SK-N-SH (cell line): ENCODE measurements around the gene FAM78A.

Experiments
- CTCF ChIP-seq: fragments of 200-600 bp; sonication (generic); IDR thresholded peaks from 2 replicates; pipeline ENCODE4 v1.6.1; 2017; ENCODE audit warnings: antibody characterized with exemption, mild to moderate bottlenecking, moderate library complexity
- FOXJ3 ChIP-seq: sonication (generic); formaldehyde crosslinking; IDR thresholded peaks from 2 replicates; pipeline ENCODE4 v1.5.1; 2020; ENCODE audit warnings: mild to moderate bottlenecking, missing genetic modification reagents
- FOXM1 ChIP-seq: IDR thresholded peaks from 2 replicates; pipeline ENCODE4 v1.4.0; 2012; ENCODE audit warnings: low read depth, mild to moderate bottlenecking
- IRF3 ChIP-seq: fragments of 150-350 bp; IDR thresholded peaks from 2 replicates; pipeline ENCODE4 v1.6.1; 2016; ENCODE audit warnings: mild to moderate bottlenecking, low read depth, low read length
- MAX ChIP-seq: IDR thresholded peaks from 2 replicates; pipeline ENCODE4 v1.4.0; 2012; ENCODE audit warnings: low read depth
- NRF1 ChIP-seq: IDR thresholded peaks from 2 replicates; pipeline ENCODE4 v1.6.1; 2012; ENCODE audit warnings: low read depth, mild to moderate bottlenecking, low read length
- POLR2AphosphoS5 ChIP-seq: IDR thresholded peaks from 2 replicates; pipeline ENCODE4 v1.6.1; 2012; ENCODE audit warnings: low read depth, low read length
- REST ChIP-seq: IDR thresholded peaks from 2 replicates; pipeline ENCODE4 v1.6.1; 2012; ENCODE audit warnings: mild to moderate bottlenecking, low read depth, low read length, moderate library complexity
- RFX5 ChIP-seq: IDR thresholded peaks from 2 replicates; pipeline ENCODE4 v1.6.1; 2012; ENCODE audit warnings: mild to moderate bottlenecking, improper control_type of control experiment, low read length
- SMC3 ChIP-seq: IDR thresholded peaks from 2 replicates; pipeline ENCODE4 v1.6.1; 2012; ENCODE audit warnings: low read depth, low read length, improper control_type of control experiment
- TAF1 ChIP-seq: IDR thresholded peaks from 2 replicates; pipeline ENCODE4 v1.6.1; 2012; ENCODE audit warnings: low read depth, mild to moderate bottlenecking, low read length, moderate library complexity, borderline replicate concordance
- TEAD4 ChIP-seq: IDR thresholded peaks from 2 replicates; pipeline ENCODE4 v1.4.0; 2012; ENCODE audit warnings: mild to moderate bottlenecking, borderline replicate concordance; ENCODE audit not compliant: insufficient read depth
- YY1 ChIP-seq: IDR thresholded peaks from 2 replicates; pipeline ENCODE4 v1.4.0; 2012; ENCODE audit warnings: low read depth, mild to moderate bottlenecking

GRCh38 chr9:131296460-131296859, 20.1 kb upstream of the FAM78A start:
- no peak for TF ChIP-seq CTCF
- TF ChIP-seq REST = no peak
- TF ChIP-seq NRF1 = no peak
- no peak for TF ChIP-seq TEAD4
- TF ChIP-seq FOXM1 = no peak
- no peak for TF ChIP-seq FOXJ3 (CRISPR knock-in tag)
- no peak for TF ChIP-seq YY1
- no peak for TF ChIP-seq POLR2AphosphoS5
- TF ChIP-seq IRF3 = no peak
- no peak for TF ChIP-seq MAX
- TF ChIP-seq SMC3 = no peak
- TF ChIP-seq RFX5 = no peak
- TF ChIP-seq TAF1 = no peak
